ENCODE measurements around the gene LIMS3.
"Not testable (repeated sequence)": the region's sequence is repeated elsewhere in the genome, so short reads cannot be mapped to it uniquely, and the experiment has no call there.

LIMS3 gene

DNA sequence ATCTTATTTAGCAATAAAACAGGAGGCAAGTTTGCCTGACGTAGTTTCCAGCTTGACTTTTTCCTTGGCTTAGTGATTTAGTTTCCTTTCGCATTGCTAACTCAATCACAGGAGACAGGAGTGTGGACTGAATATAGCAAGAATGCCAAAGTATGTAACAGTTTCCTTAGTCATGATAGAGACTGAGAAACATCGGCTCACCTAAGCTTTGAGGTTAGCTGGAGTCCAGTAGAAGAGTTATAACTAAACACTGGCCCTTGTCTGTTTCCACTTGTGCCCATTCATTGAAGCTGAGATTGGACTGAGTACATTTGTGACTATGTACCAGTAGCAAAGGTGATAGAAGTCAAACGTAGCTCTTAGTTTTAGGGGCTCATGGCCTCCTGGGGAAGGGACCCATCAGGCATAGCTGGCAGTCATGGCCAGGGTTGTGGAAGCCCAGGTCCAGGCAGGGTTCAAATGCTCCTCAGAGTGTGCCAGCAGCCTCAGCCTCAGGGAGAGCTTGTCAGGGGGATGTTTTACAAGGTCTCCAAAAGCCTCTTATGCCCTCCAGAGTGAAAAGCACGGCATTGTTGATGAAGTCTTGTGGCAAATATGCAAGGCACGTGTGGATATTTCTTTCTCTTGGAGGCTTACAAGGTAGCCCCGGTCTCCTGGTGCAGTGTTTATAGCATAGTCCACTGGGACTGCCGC lies 573 bp upstream of the LIMS3 start:
- H3K9ac ChIP-seq (ENCODE audit: low read length in 2 of 2); H3K36me3 ChIP-seq (ENCODE audit: control insufficient read depth in 2 of 2, insufficient read depth in 2 of 2, low read length in 2 of 2); H3K27ac ChIP-seq (ENCODE audit: low read length); H3K4me3 ChIP-seq (ENCODE audit: low read length in 2 of 2); H3K4me1 ChIP-seq (ENCODE audit: control insufficient read depth, insufficient read depth, low read length); H3K27me3 ChIP-seq (ENCODE audit: control insufficient read depth in 1 of 2, insufficient read depth in 2 of 2, low read length in 2 of 2); H3K9me3 ChIP-seq (ENCODE audit: control insufficient read depth in 2 of 2, low read length in 2 of 2): not testable (repeated sequence)

DNA sequence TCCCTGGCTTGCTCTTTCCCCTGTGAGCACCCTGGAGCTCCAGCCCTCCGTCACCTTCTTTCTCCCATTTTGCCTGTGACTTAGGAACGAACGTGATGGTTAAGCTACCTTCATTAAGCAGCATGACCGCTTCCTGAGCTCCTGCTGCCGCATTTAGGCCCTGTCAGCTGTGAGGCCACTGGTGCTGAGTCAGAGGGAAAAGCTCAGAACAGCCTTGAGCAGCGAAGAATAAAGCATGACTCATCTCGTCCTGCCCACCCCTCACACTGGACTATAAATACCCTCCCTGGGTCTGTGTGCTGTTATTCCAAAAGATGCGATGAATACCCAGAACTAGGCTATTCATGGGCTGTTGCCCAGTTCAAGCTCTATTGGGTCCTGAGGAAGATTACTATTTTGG lies 7.3 kb downstream of the LIMS3 start:
- H3K4me3 ChIP-seq (ENCODE audit: low read length in 2 of 2); H3K27ac ChIP-seq (ENCODE audit: low read length); H3K4me1 ChIP-seq (ENCODE audit: control insufficient read depth, insufficient read depth, low read length); H3K27me3 ChIP-seq (ENCODE audit: control insufficient read depth in 1 of 2, insufficient read depth in 2 of 2, low read length in 2 of 2); H3K36me3 ChIP-seq (ENCODE audit: control insufficient read depth in 2 of 2, insufficient read depth in 2 of 2, low read length in 2 of 2); H3K9ac ChIP-seq (ENCODE audit: low read length in 2 of 2); H3K9me3 ChIP-seq (ENCODE audit: control insufficient read depth in 2 of 2, low read length in 2 of 2): not testable (repeated sequence)

DNA sequence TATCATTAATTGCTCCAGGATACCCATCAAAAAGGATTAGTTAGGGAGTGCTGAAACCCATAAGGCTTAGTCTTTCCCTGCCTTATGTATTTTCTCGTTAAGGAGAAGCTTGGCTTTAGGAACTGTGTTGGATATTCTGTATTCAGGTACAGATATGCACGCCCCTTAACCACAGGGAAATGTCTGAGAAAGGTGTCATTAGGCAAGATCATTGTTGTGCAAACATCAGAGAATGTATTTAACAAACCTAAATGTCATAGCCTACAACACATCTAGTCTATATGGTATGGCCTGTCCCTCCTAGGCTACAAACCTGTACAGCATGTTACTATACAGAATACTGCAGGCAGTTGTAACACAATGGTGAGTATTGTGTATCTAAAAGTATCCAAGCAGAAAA lies 10.1 kb downstream of the LIMS3 start:
- H3K4me1 ChIP-seq (ENCODE audit: control insufficient read depth, insufficient read depth, low read length); H3K9ac ChIP-seq (ENCODE audit: low read length in 2 of 2); H3K27ac ChIP-seq (ENCODE audit: low read length); H3K4me3 ChIP-seq (ENCODE audit: low read length in 2 of 2); H3K27me3 ChIP-seq (ENCODE audit: control insufficient read depth in 1 of 2, insufficient read depth in 2 of 2, low read length in 2 of 2); H3K36me3 ChIP-seq (ENCODE audit: control insufficient read depth in 2 of 2, insufficient read depth in 2 of 2, low read length in 2 of 2); H3K9me3 ChIP-seq (ENCODE audit: control insufficient read depth in 2 of 2, low read length in 2 of 2): not testable (repeated sequence)

DNA sequence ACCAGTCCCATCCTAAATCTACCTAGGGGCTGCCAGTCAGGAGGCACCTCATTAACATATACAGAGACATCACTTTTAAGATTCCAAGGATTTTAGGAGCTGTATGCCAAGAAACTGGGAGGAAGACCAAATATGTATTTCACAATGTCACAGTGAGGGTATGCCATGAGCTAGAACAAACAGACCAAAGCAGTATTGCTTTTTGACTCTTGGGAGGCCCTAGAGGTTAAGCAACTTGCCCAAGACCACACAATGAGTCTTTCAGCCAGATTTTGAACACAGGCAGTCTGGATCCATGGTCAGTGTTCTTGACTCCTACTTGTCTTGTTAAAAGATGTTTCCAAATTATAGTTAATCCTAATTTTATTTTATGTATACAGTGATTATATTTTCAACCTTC lies 12.3 kb downstream of the LIMS3 start:
- not testable (repeated sequence) for H3K4me1 ChIP-seq (ENCODE audit: control insufficient read depth, insufficient read depth, low read length); H3K27ac ChIP-seq (ENCODE audit: low read length); H3K4me3 ChIP-seq (ENCODE audit: low read length in 2 of 2); H3K27me3 ChIP-seq (ENCODE audit: control insufficient read depth in 1 of 2, insufficient read depth in 2 of 2, low read length in 2 of 2); H3K9ac ChIP-seq (ENCODE audit: low read length in 2 of 2); H3K9me3 ChIP-seq (ENCODE audit: control insufficient read depth in 2 of 2, low read length in 2 of 2); H3K36me3 ChIP-seq (ENCODE audit: control insufficient read depth in 2 of 2, insufficient read depth in 2 of 2, low read length in 2 of 2)

DNA sequence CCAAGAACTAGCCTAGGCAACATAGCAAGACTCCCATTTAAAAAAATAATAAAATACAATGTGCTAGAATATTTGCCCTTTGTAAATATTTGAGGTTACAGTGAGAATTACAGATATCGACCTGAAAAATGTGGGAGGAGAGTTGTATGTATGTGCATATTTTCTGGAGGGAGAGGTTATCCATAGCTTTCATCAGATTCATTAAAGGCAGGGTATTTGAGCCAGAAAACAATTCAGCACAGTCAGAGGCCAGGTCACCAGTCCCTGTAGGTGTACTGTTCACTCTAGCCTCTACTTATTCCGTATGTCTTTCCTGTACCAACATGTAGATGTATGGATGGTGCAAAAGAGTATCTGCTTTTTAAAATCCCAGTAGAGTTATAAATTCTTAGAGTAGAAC lies 15.4 kb downstream of the LIMS3 start:
- not testable (repeated sequence) for H3K4me3 ChIP-seq (ENCODE audit: low read length in 2 of 2); H3K4me1 ChIP-seq (ENCODE audit: control insufficient read depth, insufficient read depth, low read length); H3K9ac ChIP-seq (ENCODE audit: low read length in 2 of 2); H3K27me3 ChIP-seq (ENCODE audit: control insufficient read depth in 1 of 2, insufficient read depth in 2 of 2, low read length in 2 of 2); H3K36me3 ChIP-seq (ENCODE audit: control insufficient read depth in 2 of 2, insufficient read depth in 2 of 2, low read length in 2 of 2); H3K27ac ChIP-seq (ENCODE audit: low read length); H3K9me3 ChIP-seq (ENCODE audit: control insufficient read depth in 2 of 2, low read length in 2 of 2)

DNA sequence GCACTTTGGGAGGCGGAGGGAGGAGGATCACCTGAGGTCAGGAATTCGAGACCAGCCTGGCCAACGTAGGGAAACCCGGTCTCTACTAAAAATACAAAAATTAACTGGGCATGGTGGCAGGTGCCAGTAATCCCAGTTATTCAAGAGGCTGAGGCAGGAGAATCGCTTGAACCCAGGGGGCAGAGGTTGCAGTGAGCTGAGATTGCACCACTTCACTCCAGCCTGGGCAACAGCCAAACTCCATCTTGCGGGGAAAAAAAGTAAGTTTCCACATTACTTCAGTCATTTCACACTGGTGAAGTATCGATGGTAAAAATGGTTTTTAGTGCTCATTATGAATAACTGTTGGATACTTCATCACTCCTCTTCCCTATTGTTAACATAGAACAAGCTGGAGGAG lies 16.1 kb downstream of the LIMS3 start:
- not testable (repeated sequence) for H3K27me3 ChIP-seq (ENCODE audit: control insufficient read depth in 1 of 2, insufficient read depth in 2 of 2, low read length in 2 of 2); H3K36me3 ChIP-seq (ENCODE audit: control insufficient read depth in 2 of 2, insufficient read depth in 2 of 2, low read length in 2 of 2); H3K9ac ChIP-seq (ENCODE audit: low read length in 2 of 2); H3K4me3 ChIP-seq (ENCODE audit: low read length in 2 of 2); H3K9me3 ChIP-seq (ENCODE audit: control insufficient read depth in 2 of 2, low read length in 2 of 2); H3K27ac ChIP-seq (ENCODE audit: low read length); H3K4me1 ChIP-seq (ENCODE audit: control insufficient read depth, insufficient read depth, low read length)

DNA sequence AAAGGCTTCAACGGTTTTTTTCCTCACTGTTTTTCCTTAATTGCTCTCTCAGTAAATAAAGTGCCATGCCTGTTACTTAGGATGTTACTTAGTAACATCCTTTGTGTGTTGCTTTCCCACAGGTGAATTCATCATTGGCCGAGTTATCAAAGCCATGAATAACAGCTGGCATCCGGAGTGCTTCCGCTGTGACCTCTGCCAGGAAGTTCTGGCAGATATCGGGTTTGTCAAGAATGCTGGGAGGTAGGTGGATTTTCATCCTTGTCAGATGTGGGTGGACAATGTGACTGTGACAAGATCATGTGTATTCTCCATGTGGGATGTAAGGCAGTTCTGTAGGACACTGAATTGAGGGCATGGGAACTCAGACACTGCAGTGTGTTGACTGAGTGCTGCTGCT lies 17.3 kb downstream of the LIMS3 start:
- H3K27ac ChIP-seq (ENCODE audit: low read length); H3K9ac ChIP-seq (ENCODE audit: low read length in 2 of 2); H3K36me3 ChIP-seq (ENCODE audit: control insufficient read depth in 2 of 2, insufficient read depth in 2 of 2, low read length in 2 of 2); H3K4me3 ChIP-seq (ENCODE audit: low read length in 2 of 2); H3K9me3 ChIP-seq (ENCODE audit: control insufficient read depth in 2 of 2, low read length in 2 of 2); H3K4me1 ChIP-seq (ENCODE audit: control insufficient read depth, insufficient read depth, low read length); H3K27me3 ChIP-seq (ENCODE audit: control insufficient read depth in 1 of 2, insufficient read depth in 2 of 2, low read length in 2 of 2): not testable (repeated sequence)

DNA sequence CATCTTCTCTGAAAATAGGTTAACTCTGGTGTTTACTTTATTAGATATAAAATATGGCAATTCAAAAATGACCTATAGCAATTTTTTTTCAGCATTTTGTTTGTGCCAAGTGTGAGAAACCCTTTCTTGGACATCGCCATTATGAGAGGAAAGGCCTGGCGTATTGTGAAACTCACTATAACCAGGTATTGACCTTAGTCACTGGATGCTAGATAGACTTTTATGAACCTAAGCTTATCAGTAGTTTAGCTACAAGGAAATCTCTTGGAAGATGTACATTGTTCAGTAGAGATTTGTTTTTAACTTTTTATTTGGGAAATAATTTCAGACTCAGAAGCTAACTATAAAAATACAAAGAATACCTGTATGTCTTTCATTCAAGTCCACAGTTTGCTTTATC lies 21.7 kb downstream of the LIMS3 start:
- H3K4me3 ChIP-seq (ENCODE audit: low read length in 2 of 2); H3K9ac ChIP-seq (ENCODE audit: low read length in 2 of 2); H3K36me3 ChIP-seq (ENCODE audit: control insufficient read depth in 2 of 2, insufficient read depth in 2 of 2, low read length in 2 of 2); H3K4me1 ChIP-seq (ENCODE audit: control insufficient read depth, insufficient read depth, low read length); H3K9me3 ChIP-seq (ENCODE audit: control insufficient read depth in 2 of 2, low read length in 2 of 2); H3K27ac ChIP-seq (ENCODE audit: low read length); H3K27me3 ChIP-seq (ENCODE audit: control insufficient read depth in 1 of 2, insufficient read depth in 2 of 2, low read length in 2 of 2): not testable (repeated sequence)

DNA sequence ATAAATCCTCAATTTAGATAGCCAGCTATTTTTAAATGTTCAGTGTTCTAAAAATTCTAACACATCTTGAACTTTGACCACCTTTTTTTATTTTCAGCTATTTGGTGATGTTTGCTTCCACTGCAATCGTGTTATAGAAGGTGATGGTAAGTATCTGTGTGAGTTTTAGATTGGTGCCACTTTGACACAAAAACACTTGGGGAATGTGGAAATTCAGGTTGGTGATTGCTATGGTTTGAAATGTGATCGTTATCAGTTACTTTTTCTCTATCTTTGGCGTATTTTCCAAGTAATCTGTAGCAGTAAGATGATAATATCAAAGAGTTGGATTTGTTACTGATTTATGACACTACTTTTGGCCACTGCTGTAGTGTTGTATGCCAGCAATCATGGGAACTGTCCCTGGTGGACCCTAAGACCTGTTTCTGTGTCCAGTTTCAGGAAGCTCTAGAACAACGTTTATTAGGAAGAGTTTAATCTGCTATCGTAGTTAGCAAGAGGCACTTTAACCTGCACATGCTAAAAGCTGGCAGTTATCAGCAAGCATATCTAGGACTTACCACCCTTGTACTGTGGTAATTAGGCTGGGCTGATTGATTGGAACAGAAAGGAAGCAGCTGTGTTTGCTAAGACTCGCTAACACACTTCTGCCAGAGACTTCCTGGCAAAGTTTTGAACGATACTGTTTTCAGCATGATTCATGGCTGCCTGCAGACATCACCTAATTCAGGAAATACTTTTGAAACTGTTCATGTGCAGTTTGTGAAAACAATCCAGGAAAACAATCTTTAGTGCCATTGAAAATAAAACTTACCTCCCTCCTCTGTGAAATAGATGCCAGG lies 23.3 kb downstream of the LIMS3 start:
- H3K4me1 ChIP-seq (ENCODE audit: control insufficient read depth, insufficient read depth, low read length); H3K9me3 ChIP-seq (ENCODE audit: control insufficient read depth in 2 of 2, low read length in 2 of 2); H3K27me3 ChIP-seq (ENCODE audit: control insufficient read depth in 1 of 2, insufficient read depth in 2 of 2, low read length in 2 of 2); H3K36me3 ChIP-seq (ENCODE audit: control insufficient read depth in 2 of 2, insufficient read depth in 2 of 2, low read length in 2 of 2); H3K27ac ChIP-seq (ENCODE audit: low read length); H3K4me3 ChIP-seq (ENCODE audit: low read length in 2 of 2); H3K9ac ChIP-seq (ENCODE audit: low read length in 2 of 2): not testable (repeated sequence)

DNA sequence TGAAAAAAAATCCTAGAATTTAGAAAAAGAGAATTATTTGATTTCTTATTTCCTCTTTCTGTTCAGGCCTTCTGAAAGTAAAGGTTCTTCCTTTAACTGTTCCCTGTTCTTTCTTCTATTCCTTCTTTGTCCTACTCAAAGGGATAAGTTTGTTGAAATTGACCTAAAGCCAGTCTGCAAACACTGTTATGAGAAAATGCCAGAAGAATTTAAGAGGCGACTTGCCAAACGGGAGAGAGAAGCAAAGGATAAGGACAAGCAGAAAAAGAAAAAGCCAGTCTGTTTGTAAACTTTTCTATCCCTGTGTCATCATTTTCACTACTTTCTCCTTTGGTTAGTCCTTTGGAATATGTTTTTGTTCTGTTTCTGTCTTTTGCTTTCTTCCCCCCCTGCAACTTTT lies 26.0 kb downstream of the LIMS3 start:
- not testable (repeated sequence) for H3K27ac ChIP-seq (ENCODE audit: low read length); H3K9me3 ChIP-seq (ENCODE audit: control insufficient read depth in 2 of 2, low read length in 2 of 2); H3K4me1 ChIP-seq (ENCODE audit: control insufficient read depth, insufficient read depth, low read length); H3K27me3 ChIP-seq (ENCODE audit: control insufficient read depth in 1 of 2, insufficient read depth in 2 of 2, low read length in 2 of 2); H3K4me3 ChIP-seq (ENCODE audit: low read length in 2 of 2); H3K36me3 ChIP-seq (ENCODE audit: control insufficient read depth in 2 of 2, insufficient read depth in 2 of 2, low read length in 2 of 2); H3K9ac ChIP-seq (ENCODE audit: low read length in 2 of 2)

DNA sequence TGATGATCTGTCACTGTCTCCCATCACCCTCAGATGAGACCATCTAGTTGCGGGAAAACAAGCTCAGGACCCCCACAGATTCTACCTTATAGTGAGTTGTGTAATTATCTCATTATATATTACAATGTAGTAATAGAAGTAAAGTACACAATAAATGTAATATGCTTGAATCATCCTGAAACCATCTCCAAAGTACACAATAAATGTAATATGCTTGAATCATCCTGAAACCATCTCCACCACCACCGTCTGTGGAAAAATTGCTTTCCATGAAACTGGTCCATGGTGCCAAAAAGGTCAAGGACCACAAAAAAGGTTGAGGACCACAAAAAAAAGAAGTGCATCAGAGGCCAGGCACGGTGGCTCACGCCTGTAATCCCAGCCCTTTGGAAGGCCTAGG lies 29.3 kb downstream of the LIMS3 start:
- H3K27me3 ChIP-seq (ENCODE audit: control insufficient read depth in 1 of 2, insufficient read depth in 2 of 2, low read length in 2 of 2); H3K4me1 ChIP-seq (ENCODE audit: control insufficient read depth, insufficient read depth, low read length); H3K36me3 ChIP-seq (ENCODE audit: control insufficient read depth in 2 of 2, insufficient read depth in 2 of 2, low read length in 2 of 2); H3K4me3 ChIP-seq (ENCODE audit: low read length in 2 of 2); H3K9me3 ChIP-seq (ENCODE audit: control insufficient read depth in 2 of 2, low read length in 2 of 2); H3K27ac ChIP-seq (ENCODE audit: low read length); H3K9ac ChIP-seq (ENCODE audit: low read length in 2 of 2): not testable (repeated sequence)

Data from stomach smooth muscle (tissue), 2 donors.